NK-92 (cell line): Measurements from ENCODE around the gene PRSS12.

Experiments used
- DNase-seq: peaks from one replicate; lab custom pipeline; 2025; ENCODE audit not compliant: unreplicated experiment; lab: John Stamatoyannopoulos, UW

Gene PRSS12

DNA sequence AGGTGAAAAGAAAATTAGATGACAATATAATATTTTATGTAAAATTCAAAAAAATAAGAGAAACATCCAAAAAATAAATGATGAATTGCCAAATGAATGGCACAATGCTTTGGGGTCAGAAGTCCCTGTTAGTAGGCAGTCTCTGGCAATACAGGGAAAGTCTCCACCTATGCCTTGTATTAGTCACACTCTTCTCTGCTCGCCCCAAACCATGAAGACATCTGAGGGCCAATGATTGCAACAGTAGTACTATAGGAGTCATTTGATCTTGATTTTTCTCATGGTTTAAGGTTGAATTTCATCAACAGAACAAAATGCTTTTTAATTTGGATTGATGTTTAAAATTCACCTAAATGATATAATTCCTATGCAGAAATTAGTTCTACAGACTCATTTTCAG, 3.9 kb upstream of the PRSS12 start:
- DNase-seq, result no peak

DNA sequence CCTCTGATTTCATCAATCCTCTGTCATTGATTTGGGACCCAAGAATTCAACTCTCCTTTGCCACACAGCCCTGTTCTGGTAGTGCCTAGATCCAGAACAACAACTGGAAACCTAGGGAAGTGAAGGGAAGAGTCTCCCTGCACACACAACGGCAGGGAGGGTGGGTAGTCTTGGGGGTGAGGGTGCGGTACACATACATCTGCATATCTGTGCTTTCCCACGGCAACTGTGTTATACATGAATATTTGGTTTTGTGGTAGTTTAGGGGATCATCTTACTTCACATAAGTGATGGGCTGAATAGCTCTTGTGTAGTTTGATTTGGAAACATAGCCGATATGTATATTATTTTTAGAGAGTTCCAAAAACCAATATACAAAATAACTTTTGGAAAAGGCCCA, 3.3 kb upstream of the PRSS12 start:
- no peak for DNase-seq

DNA sequence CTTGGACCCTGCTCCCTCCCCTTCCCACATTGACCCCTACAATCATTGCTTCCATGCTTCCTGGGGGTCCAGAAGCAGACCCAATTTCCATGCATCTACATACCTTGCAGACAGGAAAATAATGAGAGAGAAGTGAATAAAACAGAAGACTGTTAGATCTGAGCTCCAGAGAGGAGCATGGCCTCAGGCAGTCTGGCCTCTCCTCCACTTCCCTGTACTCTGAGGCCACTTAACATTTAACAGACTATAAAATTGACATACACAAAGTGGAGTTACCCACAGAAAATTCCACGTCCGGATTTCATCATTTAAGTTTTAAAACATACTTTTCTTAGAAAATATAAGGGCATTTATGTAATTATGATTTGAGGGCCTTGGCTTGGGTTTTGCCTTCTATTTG, 2.1 kb upstream of the PRSS12 start:
- DNase-seq, result no peak

DNA sequence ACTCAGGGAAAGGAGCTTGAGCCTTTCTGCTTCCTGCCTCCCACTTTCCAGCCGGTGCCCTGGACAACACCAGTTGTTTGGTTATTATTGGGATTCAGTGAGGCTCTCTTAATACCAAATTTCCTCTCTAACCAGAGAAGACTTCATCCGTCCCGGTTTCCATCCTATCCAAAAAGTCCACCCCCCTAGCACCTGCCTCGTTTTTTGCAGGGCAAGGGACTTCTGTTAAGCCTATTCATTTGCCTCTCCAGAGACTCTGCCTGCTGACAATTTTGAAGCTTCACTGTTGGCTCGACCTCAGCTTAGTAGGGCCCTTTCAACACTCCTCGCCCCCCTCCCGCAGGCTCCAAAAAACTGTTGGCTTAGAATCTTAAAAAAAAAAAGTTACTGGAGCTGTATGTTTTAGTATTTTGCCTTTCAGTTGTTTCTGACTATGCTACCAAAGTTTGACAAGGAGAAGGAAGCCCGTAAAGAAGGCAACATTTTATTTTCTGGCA, 779 bp upstream of the PRSS12 start:
- DNase-seq, result no peak

DNA sequence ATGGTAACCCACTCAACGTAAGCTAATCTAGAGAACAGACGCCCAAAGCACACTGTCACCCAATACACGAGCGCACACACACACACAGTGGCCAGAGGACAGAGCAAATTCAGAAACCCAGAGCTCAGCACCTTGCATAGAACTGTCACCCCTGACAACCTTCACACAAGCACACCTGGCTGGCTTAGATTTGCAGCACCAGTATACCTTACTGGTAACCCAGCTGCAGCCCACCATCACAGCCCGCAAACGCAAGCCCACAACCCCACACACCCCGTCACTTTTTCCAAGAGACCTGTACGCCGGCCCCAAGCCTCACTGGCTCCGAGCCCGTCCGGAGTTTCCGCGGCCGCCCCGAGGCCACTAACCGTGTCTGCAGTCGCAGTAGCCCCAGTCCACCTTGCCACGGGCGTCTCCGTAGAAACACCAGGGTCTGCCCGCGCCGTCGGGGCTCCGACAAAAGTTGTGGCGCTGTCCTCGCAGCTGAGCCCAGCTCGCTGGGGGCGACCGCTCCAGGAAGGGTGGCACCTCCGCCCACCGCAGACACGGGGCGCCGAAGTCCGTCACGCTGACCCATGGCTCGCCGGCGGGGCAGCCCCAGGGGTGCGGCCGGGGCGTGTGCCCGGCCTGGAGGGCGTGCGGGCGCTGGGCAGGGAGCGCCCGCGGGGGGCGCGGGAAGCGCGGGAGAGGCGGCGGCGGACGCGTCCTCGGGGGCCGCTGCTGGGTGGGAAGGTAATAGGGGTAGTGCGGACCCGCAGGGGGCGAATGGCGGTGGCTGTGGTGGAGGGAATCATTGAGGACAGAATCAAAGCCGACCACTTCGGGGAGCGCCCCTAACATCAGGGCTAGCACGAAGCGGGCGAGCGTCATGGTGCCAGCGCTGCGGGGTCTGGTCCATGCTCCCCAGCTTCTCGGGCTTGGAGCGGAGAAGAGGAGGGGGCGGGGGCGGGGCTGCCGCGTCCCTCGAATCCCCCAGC, 664 bp downstream of the PRSS12 start:
- no peak for DNase-seq

GRCh38 chr4:118350961-118351360, 1.8 kb downstream of the PRSS12 start:
- DNase-seq, result no peak

- no peak for DNase-seq
Measured at GRCh38 chr4:118348886-118349285, 3.9 kb downstream of the PRSS12 start.

- no peak for DNase-seq
Measured at GRCh38 chr4:118346495-118346894, 6.3 kb downstream of the PRSS12 start.

DNA sequence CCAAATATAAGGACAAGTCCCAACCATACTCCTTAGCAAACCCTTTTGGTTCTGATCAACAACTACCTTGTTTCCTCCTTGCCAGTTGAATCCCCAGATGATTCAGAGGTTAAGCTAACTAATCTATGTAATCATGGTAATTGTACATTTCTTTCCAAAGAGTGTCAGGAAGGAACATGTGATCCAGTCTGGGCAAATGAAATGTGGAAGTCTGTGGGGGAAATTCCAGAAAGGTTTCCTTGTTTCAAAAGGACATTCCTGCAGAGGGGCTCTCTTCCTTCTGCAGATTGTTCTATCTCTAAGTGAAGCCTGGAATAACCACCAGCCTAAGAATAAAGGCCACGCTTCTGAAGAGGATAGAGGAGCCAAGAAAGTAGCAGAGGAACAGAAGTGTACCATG, 7.0 kb downstream of the PRSS12 start:
- no peak for DNase-seq

DNA sequence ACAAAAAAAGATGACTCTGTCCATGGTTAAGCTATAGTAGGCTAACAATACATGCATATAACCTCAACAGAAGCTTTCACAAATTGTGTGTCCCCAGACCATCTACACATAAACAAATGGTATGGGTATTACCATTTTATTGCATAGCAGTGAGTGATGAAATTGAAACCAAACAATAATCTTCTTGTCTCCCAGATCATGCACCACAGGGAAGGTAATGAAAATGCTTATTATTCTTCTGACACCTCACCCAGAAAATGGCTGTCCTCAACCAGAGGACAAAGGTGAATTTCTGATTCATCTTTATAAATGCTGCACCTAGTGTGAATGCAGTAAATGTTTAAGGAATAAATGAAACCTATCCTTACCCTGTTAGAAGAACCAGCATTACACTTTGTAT, 8.0 kb downstream of the PRSS12 start:
- no peak for DNase-seq

GRCh38 chr4:118343501-118343900, 9.3 kb downstream of the PRSS12 start:
- DNase-seq, result no peak

- no peak for DNase-seq
Measured at GRCh38 chr4:118340109-118340508, 12.7 kb downstream of the PRSS12 start.

DNA sequence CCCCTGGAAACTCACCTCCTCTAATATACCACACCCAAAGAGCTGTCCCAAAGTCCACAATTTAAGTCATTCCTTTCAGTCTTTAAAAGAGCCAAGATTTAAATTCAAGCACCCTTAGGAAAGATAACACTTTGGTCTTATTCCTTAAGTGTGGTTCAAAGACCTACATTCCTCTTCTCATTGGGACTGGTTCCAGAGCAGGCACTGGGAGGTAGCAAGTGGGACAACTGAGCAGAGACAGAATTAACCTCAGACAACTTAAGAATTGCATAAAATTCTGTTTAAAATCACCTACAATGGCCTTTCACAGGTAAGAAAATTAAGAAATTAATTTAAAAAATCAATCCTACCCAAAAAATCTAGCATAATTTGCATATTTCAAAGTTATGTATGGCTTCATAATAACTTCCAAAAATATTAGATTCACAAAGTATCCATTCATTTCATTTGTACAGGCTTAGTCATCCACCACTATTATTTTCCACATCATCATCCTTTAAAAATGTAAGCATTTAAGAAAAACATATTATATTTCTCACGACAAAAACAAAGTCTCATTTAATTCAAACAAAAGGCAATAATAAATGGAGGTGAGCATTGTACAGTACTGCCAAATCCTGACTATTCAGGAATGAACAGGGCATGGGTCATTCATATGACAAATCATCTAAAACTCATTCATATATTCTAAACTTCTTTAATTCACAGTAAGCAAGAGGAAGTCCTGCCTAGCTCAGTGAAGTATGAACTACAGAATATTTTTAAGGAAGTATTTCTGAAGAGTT, 13.6 kb downstream of the PRSS12 start:
- no peak for DNase-seq

- no peak for DNase-seq
Measured at GRCh38 chr4:118338518-118338917, 14.3 kb downstream of the PRSS12 start.

- no peak for DNase-seq
Measured at GRCh38 chr4:118337954-118338353, 14.8 kb downstream of the PRSS12 start.

DNA sequence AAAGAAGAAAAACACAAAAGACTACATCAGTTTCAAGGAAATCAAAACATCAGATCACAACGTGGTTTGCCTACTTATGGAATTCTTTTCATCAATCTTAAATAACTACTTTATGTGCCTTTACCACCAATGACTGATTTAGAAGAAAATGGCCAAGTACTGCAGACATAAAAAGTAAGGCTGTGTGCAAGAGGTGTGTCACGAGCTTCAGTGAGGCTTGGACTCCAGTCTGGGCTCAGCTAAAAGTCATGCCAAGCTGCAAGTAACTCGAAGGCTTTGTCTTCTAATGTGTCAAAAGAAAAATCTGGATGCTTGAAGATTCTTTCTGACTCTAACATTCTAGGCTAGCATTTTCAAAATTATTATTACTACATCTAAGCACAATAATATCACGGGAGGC, 17.0 kb downstream of the PRSS12 start:
- DNase-seq, result no peak

DNA sequence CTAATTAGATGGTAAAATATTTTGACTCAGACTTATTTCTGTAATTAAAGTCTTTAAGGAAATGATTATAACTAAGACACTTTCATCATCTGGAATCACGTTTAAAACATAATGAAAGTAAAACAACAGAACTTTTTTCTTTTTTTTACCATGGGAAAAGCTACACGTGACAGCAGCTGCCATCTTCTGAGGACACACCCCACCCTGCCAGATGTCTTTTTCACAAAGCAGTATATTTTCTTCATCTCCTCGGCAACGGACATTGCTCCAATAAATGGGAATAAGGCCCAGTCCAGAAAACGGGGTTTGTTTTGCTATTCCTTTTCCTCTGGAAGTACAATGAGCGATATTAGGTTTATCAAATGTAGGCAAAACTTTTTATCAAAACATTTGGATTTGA, 17.5 kb downstream of the PRSS12 start:
- no peak for DNase-seq

- no peak for DNase-seq
Measured at GRCh38 chr4:118331352-118331751, 21.5 kb downstream of the PRSS12 start.

- DNase-seq, result no peak
Measured at GRCh38 chr4:118329849-118330248, 23.0 kb downstream of the PRSS12 start.

DNA sequence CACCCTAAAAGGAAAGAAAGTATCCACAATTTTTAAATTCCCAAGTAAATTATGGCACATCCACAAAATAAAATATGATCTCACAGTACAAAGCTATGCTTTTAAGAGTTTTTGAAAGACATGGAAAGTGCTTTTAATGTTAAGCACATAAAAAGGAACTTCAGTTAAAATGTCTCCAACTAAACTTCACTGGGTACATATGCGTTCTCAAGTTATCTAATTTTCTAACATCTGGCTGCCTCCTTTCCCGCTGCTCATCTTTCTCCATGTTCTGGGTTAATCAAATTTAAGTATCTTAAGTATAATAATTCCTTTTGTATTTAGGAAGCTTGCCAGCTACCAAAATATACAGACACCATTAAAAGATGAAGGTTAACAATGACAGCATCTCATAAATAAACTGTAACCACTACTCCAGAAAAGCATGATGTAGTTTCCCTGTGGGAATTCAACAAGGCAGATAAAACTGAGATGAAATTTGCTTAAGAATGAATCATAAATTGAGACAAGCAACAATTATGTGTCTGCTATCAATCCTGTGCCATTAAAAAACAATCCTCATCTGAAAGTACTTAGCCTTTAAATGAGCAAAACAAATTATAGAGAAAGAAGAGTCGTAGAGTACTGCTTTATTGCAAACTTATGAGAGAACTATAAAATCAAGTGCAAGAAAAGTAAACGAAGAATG, 25.1 kb downstream of the PRSS12 start:
- DNase-seq, result no peak

DNA sequence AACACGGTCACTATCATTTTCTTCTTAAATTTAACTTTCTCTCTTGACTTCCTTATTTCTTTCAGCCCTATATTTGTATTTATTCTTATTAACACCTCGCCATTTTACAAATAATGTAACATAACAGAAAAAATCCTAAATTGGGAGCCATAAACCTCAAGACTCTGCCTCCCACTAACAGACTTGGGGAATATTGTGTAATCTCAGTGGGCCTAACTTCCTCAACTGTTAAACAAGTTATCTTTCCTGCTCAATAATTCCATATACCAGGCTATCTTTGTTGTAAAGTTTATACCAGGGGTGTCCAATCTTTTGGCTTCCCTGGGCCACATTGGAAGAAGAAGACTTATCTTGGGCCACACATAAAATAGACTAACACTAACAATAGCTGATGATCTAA, 26.2 kb downstream of the PRSS12 start:
- DNase-seq, result no peak
